Thoracic aorta (tissue), 2 donors: ENCODE data around the gene CPT1A. TPM values are rescaled to one million over a fixed set of nuclear protein-coding genes. Genes with fewer than 3 reads are reported as not detected.

Experiments
- ATAC-seq: fragments of 150-250 bp; one replicate; pipeline ENCODE4 v1.8.0; 2017; ENCODE audit warnings: low read depth; ENCODE audit not compliant: insufficient number of reproducible peaks, low FRiP score
- DNase-seq: peaks from one replicate; pipeline ENCODE4 v3.0.0-alpha.2; 2020; ENCODE audit warnings: low spot score
- H3K27ac ChIP-seq, 2 donors: fragments of 200-600 bp; sonication (generic); 1 replicate in 1 of 2; 2 replicates in 1 of 2; pipeline ENCODE4 v1.5.1; 2016; ENCODE audit warnings: mild to moderate bottlenecking in 2 of 2, moderate library complexity in 2 of 2
- H3K27me3 ChIP-seq: fragments of 200-600 bp; sonication (generic); replicated peaks from 2 replicates; pipeline ENCODE4 v1.6.0; 2016; ENCODE audit warnings: mild to moderate bottlenecking; ENCODE audit not compliant: insufficient read depth
- H3K36me3 ChIP-seq: fragments of 200-600 bp; sonication (generic); one replicate; pipeline ENCODE4 v1.5.1; 2016
- H3K4me1 ChIP-seq, 2 donors: fragments of 200-600 bp; sonication (generic); 1 replicate in 1 of 2; 2 replicates in 1 of 2; pipeline versions ENCODE4 v1.5.1 to v1.6.0; 2016; ENCODE audit warnings: low read depth in 2 of 2, mild to moderate bottlenecking in 1 of 2; ENCODE audit not compliant: control insufficient read depth in 1 of 2
- H3K4me3 ChIP-seq: fragments of 200-600 bp; sonication (generic); 2 replicates; pipeline ENCODE4 v1.5.1; 2016; ENCODE audit warnings: mild to moderate bottlenecking
- H3K9me3 ChIP-seq: fragments of 200-600 bp; sonication (generic); 2 replicates; pipeline ENCODE4 v1.5.1; 2016
- total RNA-seq, 2 donors: library from RNA; depleted of rRNA; stranded (reverse); fragments of >200 nt; gene quantifications; one replicate each; pipeline versions ENCODE4 v1.1.0 to v1.2.3, GENCODE V29; 2016
- TF ChIP-seq, protein P1 (sequence below): fragments of 200-600 bp; sonication (generic); IDR thresholded peaks from one replicate; pipeline ENCODE4 v1.5.1; 2019; ENCODE audit warnings: antibody characterized with exemption

The CPT1A gene
- total RNA-seq, 2 donors from 2014 or later, result 61.1 to 75.3 TPM

DNA sequence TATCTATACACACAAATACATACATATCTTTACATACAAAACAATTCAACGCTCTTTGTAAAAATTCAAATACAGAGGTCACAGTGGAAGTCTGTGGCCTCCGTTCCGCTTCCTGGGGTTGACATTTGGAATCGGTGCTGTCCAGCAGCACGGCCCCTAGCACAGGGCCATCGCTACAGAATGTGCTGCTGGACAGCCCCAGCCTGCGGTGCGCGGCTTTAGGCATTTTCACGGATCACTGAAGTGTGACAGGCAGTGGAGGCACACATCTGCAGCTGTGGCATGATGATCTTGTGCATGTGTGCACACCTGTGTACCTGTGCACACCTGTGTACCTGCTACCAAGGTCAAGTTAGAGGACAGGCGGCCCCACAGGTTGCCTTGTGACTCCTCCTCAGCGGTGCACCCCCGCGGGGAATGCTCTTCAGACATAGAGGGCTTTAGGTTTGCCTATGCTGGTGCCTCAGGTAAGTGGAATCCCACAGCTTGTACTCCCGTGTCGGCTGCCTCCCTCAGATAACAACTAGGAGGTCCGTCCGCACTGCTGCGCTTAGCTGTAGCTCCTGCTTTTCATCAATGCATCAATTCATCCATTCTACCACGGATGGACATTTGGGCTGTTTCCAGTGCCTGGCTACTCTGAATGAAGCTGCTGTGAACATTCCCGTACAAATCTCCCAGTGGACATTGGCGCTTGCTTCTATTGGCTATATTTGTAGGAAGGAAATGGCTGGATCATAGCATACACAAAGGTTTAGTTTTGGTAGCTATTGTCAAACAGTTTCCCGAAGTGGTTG is 127.5 kb downstream of the CPT1A start:
- ATAC-seq, result no peak
- no peaks in the 10 kb centered on the region for H3K36me3 ChIP-seq
- no peak overlapping the region for H3K4me3 ChIP-seq
- no peaks in the 10 kb centered on the region for H3K4me1 ChIP-seq
- no peak overlapping the region for H3K27ac ChIP-seq
- TF ChIP-seq, protein P1, sequence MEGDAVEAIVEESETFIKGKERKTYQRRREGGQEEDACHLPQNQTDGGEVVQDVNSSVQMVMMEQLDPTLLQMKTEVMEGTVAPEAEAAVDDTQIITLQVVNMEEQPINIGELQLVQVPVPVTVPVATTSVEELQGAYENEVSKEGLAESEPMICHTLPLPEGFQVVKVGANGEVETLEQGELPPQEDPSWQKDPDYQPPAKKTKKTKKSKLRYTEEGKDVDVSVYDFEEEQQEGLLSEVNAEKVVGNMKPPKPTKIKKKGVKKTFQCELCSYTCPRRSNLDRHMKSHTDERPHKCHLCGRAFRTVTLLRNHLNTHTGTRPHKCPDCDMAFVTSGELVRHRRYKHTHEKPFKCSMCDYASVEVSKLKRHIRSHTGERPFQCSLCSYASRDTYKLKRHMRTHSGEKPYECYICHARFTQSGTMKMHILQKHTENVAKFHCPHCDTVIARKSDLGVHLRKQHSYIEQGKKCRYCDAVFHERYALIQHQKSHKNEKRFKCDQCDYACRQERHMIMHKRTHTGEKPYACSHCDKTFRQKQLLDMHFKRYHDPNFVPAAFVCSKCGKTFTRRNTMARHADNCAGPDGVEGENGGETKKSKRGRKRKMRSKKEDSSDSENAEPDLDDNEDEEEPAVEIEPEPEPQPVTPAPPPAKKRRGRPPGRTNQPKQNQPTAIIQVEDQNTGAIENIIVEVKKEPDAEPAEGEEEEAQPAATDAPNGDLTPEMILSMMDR, result no peak
- DNase-seq, result no peak
- H3K27me3 ChIP-seq, result no peaks in the 10 kb centered on the region
- H3K9me3 ChIP-seq, result no peaks in the 10 kb centered on the region

DNA sequence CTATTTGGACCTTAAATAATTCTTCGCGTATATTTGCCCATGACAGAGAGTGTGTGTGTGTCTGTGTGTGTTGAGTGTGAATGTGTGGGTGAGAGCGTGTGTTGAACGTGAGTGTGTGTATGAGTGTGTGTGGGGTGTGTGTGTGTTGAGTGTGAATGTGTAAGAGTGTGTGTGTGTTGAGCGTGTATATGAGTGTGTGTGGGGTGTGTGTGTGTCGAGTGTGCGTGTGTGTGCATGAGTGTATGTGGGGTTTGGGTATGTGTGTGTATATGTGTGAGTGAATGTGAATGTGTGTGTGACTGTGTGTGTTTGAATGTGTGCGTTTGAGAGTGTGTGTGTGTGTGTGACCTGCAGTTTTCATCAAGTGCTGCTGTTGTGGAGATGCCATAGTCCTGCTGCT is 130.6 kb downstream of the CPT1A start:
- H3K9me3 ChIP-seq, result no peaks in the 10 kb centered on the region
- H3K4me1 ChIP-seq, result no peaks in the 10 kb centered on the region
- ATAC-seq (no peak), DNase-seq (no peak)
- H3K36me3 ChIP-seq, result no peaks in the 10 kb centered on the region
- no peaks in the 10 kb centered on the region for H3K27me3 ChIP-seq
- TF ChIP-seq, protein P1, result no peak
- no peak overlapping the region for H3K27ac ChIP-seq
- H3K4me3 ChIP-seq, result no peak overlapping the region

DNA sequence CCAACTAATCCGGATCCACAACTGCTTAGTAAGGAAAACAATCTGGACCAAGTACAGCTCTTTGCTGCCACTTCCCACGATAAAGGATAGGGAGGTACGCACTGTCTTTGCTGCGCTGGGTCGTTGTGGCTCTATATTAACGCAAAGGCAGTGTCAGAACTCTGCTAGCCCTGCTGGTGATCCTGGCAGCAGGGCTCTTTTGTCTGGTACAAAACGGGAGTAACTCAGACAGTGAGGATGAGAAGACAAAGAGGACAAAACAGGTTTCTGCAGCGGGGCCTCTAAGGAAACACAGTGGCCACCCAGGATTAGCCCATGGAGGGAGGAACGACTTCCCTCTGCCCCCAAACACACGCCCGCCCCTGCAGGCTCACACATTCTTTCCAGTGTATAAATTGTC is 131.3 kb downstream of the CPT1A start:
- H3K36me3 ChIP-seq, result no peaks in the 10 kb centered on the region
- H3K27me3 ChIP-seq, result no peaks in the 10 kb centered on the region
- TF ChIP-seq, protein P1, result no peak
- ATAC-seq (no peak), DNase-seq (no peak)
- no peaks in the 10 kb centered on the region for H3K9me3 ChIP-seq
- H3K4me1 ChIP-seq, result no peaks in the 10 kb centered on the region
- no peak overlapping the region for H3K4me3 ChIP-seq
- no peak overlapping the region for H3K27ac ChIP-seq

DNA sequence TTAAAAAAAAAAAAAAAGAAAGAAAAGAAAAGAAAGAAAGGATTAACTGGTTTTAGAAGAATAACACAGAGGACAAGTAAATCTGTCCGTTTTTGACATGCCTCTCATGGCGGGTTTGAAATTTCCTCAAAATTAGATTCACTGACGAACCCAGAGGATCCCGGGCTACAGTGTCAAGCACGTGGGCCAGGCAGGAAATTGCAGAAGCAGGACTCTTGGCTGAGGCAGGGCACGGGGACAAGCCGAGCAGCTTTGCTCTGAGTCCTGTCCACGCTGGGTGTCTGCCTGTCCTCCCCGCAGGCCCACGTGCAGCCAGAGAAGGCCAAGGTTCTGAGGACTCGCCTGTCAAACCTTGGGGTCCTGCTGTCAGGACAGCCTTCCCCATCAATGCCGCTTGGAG is 132.7 kb downstream of the CPT1A start:
- TF ChIP-seq, protein P1, result no peak
- ATAC-seq, result no peak
- no peak overlapping the region for H3K27ac ChIP-seq

DNA sequence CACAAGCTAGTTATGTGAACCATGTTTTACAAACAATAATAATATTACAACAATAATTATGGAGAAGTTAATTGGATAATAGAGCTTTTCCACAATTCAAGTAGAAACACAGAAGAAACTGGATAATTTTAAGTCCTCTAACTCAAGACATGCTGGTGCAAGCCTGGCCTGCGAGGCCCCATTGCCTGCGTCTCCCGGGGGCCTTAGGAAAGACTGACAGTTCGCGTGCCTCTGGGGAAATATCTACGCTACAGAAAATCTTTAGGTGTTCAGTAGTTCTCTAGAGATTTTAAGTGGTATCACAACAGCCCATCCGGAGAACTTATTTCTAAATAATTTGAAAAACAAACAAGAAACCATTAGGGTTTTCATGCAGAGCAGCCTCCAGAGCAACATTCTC is 134.2 kb downstream of the CPT1A start:
- Histone ChIP-seq H3K27ac (no peak overlapping the region), H3K9me3 (no peaks in the 10 kb centered on the region), H3K4me3 (no peak overlapping the region), H3K4me1 (no peaks in the 10 kb centered on the region), H3K27me3 (no peaks in the 10 kb centered on the region), H3K36me3 (no peaks in the 10 kb centered on the region)
- no peak for ATAC-seq
- TF ChIP-seq, protein P1, result no peak
- no peak for DNase-seq

More for the DNA sequence above, 132.7 kb downstream of the CPT1A start:
- H3K4me1 ChIP-seq, result no peaks in the 10 kb centered on the region
- no peaks in the 10 kb centered on the region for H3K9me3 ChIP-seq
- H3K4me3 ChIP-seq, result no peak overlapping the region
- no peaks in the 10 kb centered on the region for H3K27me3 ChIP-seq
- no peak for DNase-seq
- no peaks in the 10 kb centered on the region for H3K36me3 ChIP-seq
